Measurements from ENCODE around the gene TPM2.

The TPM2 gene

GRCh38 chr9:35673132-35674024, 16.3 kb downstream of the TPM2 start, which contains the start of gene CA9:
Gene CA9 (plus strand): TSS chr9:35673928. CDS start chr9:35673960, 32 bp downstream.
- in situ Hi-C loops (cut with HindIII; ENCODE audit: low pct_ligation_motif_present, low sequenced_read_pairs): no loop called here
- DNase-seq: no peak
- no peaks in the 10 kb centered on the region for H3K27me3 ChIP-seq (replicated peaks)
- H3K36me3 ChIP-seq (replicated peaks): no peaks in the 10 kb centered on the region
- no peak within 1 kb of the TSS for H3K27ac ChIP-seq
- H3K4me3 ChIP-seq (ENCODE audit: low read depth, low read length): no peak within 1 kb of the TSS
- TF ChIP-seq, protein P1, sequence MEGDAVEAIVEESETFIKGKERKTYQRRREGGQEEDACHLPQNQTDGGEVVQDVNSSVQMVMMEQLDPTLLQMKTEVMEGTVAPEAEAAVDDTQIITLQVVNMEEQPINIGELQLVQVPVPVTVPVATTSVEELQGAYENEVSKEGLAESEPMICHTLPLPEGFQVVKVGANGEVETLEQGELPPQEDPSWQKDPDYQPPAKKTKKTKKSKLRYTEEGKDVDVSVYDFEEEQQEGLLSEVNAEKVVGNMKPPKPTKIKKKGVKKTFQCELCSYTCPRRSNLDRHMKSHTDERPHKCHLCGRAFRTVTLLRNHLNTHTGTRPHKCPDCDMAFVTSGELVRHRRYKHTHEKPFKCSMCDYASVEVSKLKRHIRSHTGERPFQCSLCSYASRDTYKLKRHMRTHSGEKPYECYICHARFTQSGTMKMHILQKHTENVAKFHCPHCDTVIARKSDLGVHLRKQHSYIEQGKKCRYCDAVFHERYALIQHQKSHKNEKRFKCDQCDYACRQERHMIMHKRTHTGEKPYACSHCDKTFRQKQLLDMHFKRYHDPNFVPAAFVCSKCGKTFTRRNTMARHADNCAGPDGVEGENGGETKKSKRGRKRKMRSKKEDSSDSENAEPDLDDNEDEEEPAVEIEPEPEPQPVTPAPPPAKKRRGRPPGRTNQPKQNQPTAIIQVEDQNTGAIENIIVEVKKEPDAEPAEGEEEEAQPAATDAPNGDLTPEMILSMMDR (IDR thresholded peaks at IDR 0.05; ENCODE audit: low read depth, low read length, missing control alignments): no peak

- Histone ChIP-seq H3K27me3 (replicated peaks) (no peaks in the 10 kb centered on the region), H3K27ac (no peak overlapping the region), H3K4me3 (ENCODE audit: low read depth, low read length) (no peak overlapping the region), H3K36me3 (replicated peaks) (no peaks in the 10 kb centered on the region)
- in situ Hi-C loops (cut with HindIII; ENCODE audit: low pct_ligation_motif_present, low sequenced_read_pairs): no loop called here
- TF ChIP-seq, protein P1 (IDR thresholded peaks at IDR 0.05; ENCODE audit: low read depth, low read length, missing control alignments): no peak
- no peak for DNase-seq
Measured at GRCh38 chr9:35669331-35670145, 20.2 kb downstream of the TPM2 start.

GRCh38 chr9:35667939-35668338, 21.8 kb downstream of the TPM2 start:
- TF ChIP-seq, protein P1 (IDR thresholded peaks at IDR 0.05; ENCODE audit: low read depth, low read length, missing control alignments): no peak
- in situ Hi-C loops (cut with HindIII; ENCODE audit: low pct_ligation_motif_present, low sequenced_read_pairs): no loop called here
- no peak for DNase-seq
- H3K4me3 ChIP-seq (ENCODE audit: low read depth, low read length): no peak overlapping the region
- H3K27me3 ChIP-seq (replicated peaks): no peaks in the 10 kb centered on the region
- H3K36me3 ChIP-seq (replicated peaks): no peaks in the 10 kb centered on the region
- H3K27ac ChIP-seq: no peak overlapping the region

DNA sequence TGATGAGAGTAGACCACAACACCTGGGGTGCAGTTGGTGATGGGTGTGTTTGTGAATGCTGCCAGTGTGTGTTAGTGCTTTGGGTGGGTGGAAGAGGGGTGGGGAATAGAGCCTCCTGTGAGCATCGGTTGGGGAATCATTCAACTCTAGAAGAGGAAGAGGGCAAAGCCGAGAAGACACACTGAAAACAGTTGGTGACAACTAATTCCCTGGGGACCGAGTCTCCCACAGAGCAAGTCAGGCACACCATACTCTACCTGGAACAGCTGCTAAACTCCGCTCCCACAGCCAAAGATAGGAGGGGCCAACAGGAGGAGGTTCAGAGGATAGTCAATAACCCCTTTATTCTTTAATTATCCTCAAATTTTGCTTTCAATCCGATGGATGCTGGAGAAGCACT, 23.2 kb downstream of the TPM2 start:
- no peaks in the 10 kb centered on the region for H3K27me3 ChIP-seq (replicated peaks)
- no peak overlapping the region for H3K4me3 ChIP-seq (ENCODE audit: low read depth, low read length)
- DNase-seq: no peak
- TF ChIP-seq, protein P1 (IDR thresholded peaks at IDR 0.05; ENCODE audit: low read depth, low read length, missing control alignments): no peak
- H3K36me3 ChIP-seq (replicated peaks): no peaks in the 10 kb centered on the region
- H3K27ac ChIP-seq: no peak overlapping the region
- in situ Hi-C loops (cut with HindIII; ENCODE audit: low pct_ligation_motif_present, low sequenced_read_pairs): no loop called here

GRCh38 chr9:35666045-35666444, 23.7 kb downstream of the TPM2 start:
- in situ Hi-C loops (cut with HindIII; ENCODE audit: low pct_ligation_motif_present, low sequenced_read_pairs): no loop called here
- TF ChIP-seq, protein P1 (IDR thresholded peaks at IDR 0.05; ENCODE audit: low read depth, low read length, missing control alignments): no peak
- H3K36me3 ChIP-seq (replicated peaks): no peaks in the 10 kb centered on the region
- H3K4me3 ChIP-seq (ENCODE audit: low read depth, low read length): no peak overlapping the region
- H3K27me3 ChIP-seq (replicated peaks): no peaks in the 10 kb centered on the region
- peak; percentile 26 for DNase-seq
- no peak overlapping the region for H3K27ac ChIP-seq
